Right ventricle myocardium superior (tissue), 1 donor: ENCODE data around the gene CDKN1A. TPM values are rescaled to one million over a fixed set of nuclear protein-coding genes. Genes with fewer than 3 reads are reported as not detected.

ENCODE experiments used
- ATAC-seq: fragments of 200-7000 bp; cut with Tn5 transposase; one replicate; pipeline ENCODE4 v1.9.1; 2020; ENCODE audit warnings: mild to moderate bottlenecking; ENCODE audit not compliant: poor library complexity
- DNase-seq: peaks from one replicate; pipeline ENCODE4 v3.0.0-alpha.2; 2020
- intact Hi-C: fragments of 100-400 bp; cut with DNase I; formaldehyde crosslinking; loops from one replicate; pipeline ENCODE4 v1.11.2; 2022
- total RNA-seq: library from RNA; stranded (reverse); fragmentation: NEBNext Ultra II Directional; extraction: Animal tissue kit (Norgen Biotek cat#: 25700); gene quantifications from one replicate; pipeline ENCODE4 v1.2.1, GENCODE V29; 2021
- donor health status: DM: no; HTN: yes; CAD: no; lungs with severe emphysema.

CDKN1A gene
- total RNA-seq, 1 donor from 2014 or later: 54.5 TPM

- DNase-seq (no peak), ATAC-seq (no peak)
- intact Hi-C loops: loop anchor here (5.0 kb wide), 1 partner anchor 103 kb away; no protein-coding TSS in a partner anchor
Measured at GRCh38 chr6:36725581-36725980, 47.1 kb downstream of the CDKN1A start.

- intact Hi-C loops: loop anchor here (5.0 kb wide), 1 partner anchor 105 kb away; no protein-coding TSS in a partner anchor
- DNase-seq (no peak), ATAC-seq (no peak)
Measured at GRCh38 chr6:36727505-36728021, 49.0 kb downstream of the CDKN1A start.

- no peak for DNase-seq
- intact Hi-C loops: loop anchor here (5.0 kb wide), 1 partner anchor 106 kb away; no protein-coding TSS in a partner anchor
- ATAC-seq: no peak
Measured at GRCh38 chr6:36728289-36729160, 50.0 kb downstream of the CDKN1A start.

- DNase-seq: no peak
- no peak for ATAC-seq
- intact Hi-C loops: loop anchor here (5.0 kb wide), 1 partner anchor 107 kb away; no protein-coding TSS in a partner anchor
Measured at GRCh38 chr6:36729161-36729524, 50.6 kb downstream of the CDKN1A start.

GRCh38 chr6:36730424-36731380 lies 52.2 kb downstream of the CDKN1A start:
- ATAC-seq (no peak), DNase-seq (no peak)

GRCh38 chr6:36731622-36732310 lies 53.3 kb downstream of the CDKN1A start:
- no peak for ATAC-seq
- intact Hi-C loops: no loop called here
- no peak for DNase-seq

More at GRCh38 chr6:36730424-36731380, 52.2 kb downstream of the CDKN1A start:
- intact Hi-C loops: no loop called here

GRCh38 chr6:36733300-36733699 lies 54.8 kb downstream of the CDKN1A start:
- DNase-seq (no peak), ATAC-seq (no peak)
- intact Hi-C loops: no loop called here

GRCh38 chr6:36734486-36735060 lies 56.1 kb downstream of the CDKN1A start:
- DNase-seq (no peak), ATAC-seq (no peak)
- intact Hi-C loops: no loop called here

- ATAC-seq (peak; percentile 86), DNase-seq (peak; percentile 92)
- intact Hi-C loops: no loop called here
Measured at GRCh38 chr6:36735110-36736071, 56.9 kb downstream of the CDKN1A start.

Other genes starting within 250 kb of the CDKN1A start
- gene PXT1, start 235.9 kb upstream of the CDKN1A start, total RNA-seq: 0.13 TPM
- 22.1 TPM for gene KCTD20, start 235.7 kb upstream of the CDKN1A start, total RNA-seq
- gene STK38, start 131.2 kb upstream of the CDKN1A start, total RNA-seq: 21.2 TPM
- gene SRSF3, start 84.4 kb upstream of the CDKN1A start, total RNA-seq: 122 TPM
- not detected for gene RAB44, start 19.1 kb downstream of the CDKN1A start, total RNA-seq
- 10.0 TPM for gene CPNE5, start 160.7 kb downstream of the CDKN1A start, total RNA-seq
- 65.2 TPM for gene PPIL1, start 196.1 kb downstream of the CDKN1A start, total RNA-seq
- 73.2 TPM for gene C6orf89, start 207.2 kb downstream of the CDKN1A start, total RNA-seq